ENCODE data around the gene WDR27. TPM values are rescaled to one million over a fixed set of nuclear protein-coding genes. Genes with fewer than 3 reads are reported as not detected.

WDR27 gene
- polyA plus RNA-seq, 2 of the 4 experiments (the other 2 are of a cell fraction) = 18.9 to 36.1 TPM

DNA sequence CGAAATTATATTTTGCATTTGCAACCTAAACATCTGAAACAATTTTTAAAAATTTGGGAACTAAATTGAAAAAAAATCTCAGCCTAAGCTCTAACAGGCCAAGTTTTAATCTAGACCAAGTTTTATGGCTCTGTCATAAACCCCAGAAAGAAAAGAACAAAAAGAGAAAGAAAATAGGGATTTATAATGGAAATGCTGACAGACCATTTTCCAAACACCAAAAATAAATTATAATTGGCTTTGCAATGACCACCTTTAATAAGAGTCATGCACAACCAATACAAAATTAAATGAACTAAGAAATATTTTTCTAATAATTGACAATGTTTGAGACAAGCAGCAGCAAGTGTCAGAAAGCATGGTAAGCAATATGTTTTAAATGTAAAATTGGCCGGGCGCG is 72.6 kb downstream of the WDR27 start:
- Histone ChIP-seq H3K4me1 (no peaks in the 10 kb centered on the region), H3K4me3 (no peak overlapping the region), H3K9me3 (no peaks in the 10 kb centered on the region), H3K4me2 (no peak overlapping the region), H3K27ac (no peak overlapping the region)
- 70% methylated on average over 4 of the region's 4 CpGs for WGBS (ENCODE audit: missing lambda C conversion rate)
- TF ChIP-seq, protein P1, sequence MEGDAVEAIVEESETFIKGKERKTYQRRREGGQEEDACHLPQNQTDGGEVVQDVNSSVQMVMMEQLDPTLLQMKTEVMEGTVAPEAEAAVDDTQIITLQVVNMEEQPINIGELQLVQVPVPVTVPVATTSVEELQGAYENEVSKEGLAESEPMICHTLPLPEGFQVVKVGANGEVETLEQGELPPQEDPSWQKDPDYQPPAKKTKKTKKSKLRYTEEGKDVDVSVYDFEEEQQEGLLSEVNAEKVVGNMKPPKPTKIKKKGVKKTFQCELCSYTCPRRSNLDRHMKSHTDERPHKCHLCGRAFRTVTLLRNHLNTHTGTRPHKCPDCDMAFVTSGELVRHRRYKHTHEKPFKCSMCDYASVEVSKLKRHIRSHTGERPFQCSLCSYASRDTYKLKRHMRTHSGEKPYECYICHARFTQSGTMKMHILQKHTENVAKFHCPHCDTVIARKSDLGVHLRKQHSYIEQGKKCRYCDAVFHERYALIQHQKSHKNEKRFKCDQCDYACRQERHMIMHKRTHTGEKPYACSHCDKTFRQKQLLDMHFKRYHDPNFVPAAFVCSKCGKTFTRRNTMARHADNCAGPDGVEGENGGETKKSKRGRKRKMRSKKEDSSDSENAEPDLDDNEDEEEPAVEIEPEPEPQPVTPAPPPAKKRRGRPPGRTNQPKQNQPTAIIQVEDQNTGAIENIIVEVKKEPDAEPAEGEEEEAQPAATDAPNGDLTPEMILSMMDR (IDR thresholded peaks at IDR 0.05) = no peak
- TF ChIP-seq, protein P2, sequence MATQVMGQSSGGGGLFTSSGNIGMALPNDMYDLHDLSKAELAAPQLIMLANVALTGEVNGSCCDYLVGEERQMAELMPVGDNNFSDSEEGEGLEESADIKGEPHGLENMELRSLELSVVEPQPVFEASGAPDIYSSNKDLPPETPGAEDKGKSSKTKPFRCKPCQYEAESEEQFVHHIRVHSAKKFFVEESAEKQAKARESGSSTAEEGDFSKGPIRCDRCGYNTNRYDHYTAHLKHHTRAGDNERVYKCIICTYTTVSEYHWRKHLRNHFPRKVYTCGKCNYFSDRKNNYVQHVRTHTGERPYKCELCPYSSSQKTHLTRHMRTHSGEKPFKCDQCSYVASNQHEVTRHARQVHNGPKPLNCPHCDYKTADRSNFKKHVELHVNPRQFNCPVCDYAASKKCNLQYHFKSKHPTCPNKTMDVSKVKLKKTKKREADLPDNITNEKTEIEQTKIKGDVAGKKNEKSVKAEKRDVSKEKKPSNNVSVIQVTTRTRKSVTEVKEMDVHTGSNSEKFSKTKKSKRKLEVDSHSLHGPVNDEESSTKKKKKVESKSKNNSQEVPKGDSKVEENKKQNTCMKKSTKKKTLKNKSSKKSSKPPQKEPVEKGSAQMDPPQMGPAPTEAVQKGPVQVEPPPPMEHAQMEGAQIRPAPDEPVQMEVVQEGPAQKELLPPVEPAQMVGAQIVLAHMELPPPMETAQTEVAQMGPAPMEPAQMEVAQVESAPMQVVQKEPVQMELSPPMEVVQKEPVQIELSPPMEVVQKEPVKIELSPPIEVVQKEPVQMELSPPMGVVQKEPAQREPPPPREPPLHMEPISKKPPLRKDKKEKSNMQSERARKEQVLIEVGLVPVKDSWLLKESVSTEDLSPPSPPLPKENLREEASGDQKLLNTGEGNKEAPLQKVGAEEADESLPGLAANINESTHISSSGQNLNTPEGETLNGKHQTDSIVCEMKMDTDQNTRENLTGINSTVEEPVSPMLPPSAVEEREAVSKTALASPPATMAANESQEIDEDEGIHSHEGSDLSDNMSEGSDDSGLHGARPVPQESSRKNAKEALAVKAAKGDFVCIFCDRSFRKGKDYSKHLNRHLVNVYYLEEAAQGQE (IDR thresholded peaks at IDR 0.05) = no peak
- TF ChIP-seq SREBF2 (IDR thresholded peaks at IDR 0.05) = no peak
- no peak for TF ChIP-seq EP300 (IDR thresholded peaks at IDR 0.05)
- no peak for TF ChIP-seq CBX2 (IDR thresholded peaks at IDR 0.05; ENCODE audit: borderline replicate concordance, low read depth)
- no peak for TF ChIP-seq HEYL (CRISPR knock-in tag; IDR thresholded peaks at IDR 0.05)
- TF ChIP-seq HDAC2 (IDR thresholded peaks at IDR 0.05) = no peak
- TF ChIP-seq POLR2A (IDR thresholded peaks at IDR 0.05; ENCODE audit: low read length) = no peak
- no peak for TF ChIP-seq HOXB5 (CRISPR knock-in tag; IDR thresholded peaks at IDR 0.05)
- DNase-seq (ENCODE audit: low read depth in 1 of 2, low spot score in 1 of 2) (no peak), ATAC-seq (no peak), FAIRE-seq (no peak)
- ChIA-PET CTCF (no interaction called here), POLR2A (no interaction called here)

DNA sequence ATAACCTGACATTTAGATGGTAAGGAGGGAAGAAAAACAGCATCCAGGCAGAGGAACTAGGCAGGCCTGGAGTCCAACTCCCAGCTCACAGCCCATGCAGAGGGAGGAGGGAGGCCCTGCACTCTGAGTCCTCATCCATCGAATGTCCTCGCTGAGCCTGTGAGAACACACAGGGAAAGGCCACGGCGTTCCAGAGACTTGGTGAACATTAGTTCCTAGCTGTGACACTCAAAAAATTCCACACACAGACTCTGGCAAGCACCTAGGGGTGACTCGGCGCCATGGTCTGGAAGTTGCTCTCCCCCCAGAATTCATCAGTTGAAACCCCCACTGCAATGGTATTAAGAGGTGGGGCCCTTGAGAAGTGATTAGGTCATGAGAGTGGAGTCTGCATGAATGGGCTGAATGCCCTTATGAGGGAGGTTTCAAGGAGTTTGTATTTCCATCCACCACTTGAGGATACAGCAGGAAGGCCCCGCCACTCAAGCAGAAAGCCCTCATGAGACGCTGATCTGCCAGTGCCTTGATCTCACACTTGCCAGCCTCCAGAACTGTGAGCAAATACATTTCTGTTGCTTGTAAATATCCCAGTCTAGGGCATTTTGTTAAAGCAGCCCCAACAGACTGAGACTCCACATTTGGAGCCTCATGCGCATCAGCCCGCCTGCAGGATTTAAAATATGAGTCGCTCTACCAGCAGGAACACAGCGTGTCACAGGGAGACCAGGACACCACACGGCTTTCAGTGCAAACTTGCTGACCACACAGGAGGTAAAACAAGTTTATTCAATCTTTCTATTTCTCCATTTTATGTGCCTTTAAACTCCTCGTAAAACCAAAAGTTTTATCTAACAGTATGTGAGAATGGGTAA is 73.9 kb downstream of the WDR27 start:
- TF ChIP-seq, protein P3, sequence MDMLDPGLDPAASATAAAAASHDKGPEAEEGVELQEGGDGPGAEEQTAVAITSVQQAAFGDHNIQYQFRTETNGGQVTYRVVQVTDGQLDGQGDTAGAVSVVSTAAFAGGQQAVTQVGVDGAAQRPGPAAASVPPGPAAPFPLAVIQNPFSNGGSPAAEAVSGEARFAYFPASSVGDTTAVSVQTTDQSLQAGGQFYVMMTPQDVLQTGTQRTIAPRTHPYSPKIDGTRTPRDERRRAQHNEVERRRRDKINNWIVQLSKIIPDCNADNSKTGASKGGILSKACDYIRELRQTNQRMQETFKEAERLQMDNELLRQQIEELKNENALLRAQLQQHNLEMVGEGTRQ (IDR thresholded peaks at IDR 0.05) = no peak
- TF ChIP-seq, protein P4, sequence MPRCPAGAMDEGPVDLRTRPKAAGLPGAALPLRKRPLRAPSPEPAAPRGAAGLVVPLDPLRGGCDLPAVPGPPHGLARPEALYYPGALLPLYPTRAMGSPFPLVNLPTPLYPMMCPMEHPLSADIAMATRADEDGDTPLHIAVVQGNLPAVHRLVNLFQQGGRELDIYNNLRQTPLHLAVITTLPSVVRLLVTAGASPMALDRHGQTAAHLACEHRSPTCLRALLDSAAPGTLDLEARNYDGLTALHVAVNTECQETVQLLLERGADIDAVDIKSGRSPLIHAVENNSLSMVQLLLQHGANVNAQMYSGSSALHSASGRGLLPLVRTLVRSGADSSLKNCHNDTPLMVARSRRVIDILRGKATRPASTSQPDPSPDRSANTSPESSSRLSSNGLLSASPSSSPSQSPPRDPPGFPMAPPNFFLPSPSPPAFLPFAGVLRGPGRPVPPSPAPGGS (IDR thresholded peaks at IDR 0.05) = no peak
- no peak overlapping the region for H3K27ac ChIP-seq
- no peaks in the 10 kb centered on the region for H3K4me1 ChIP-seq
- no peak overlapping the region for H3K4me3 ChIP-seq
- ATAC-seq (no peak), DNase-seq (ENCODE audit: low read depth in 1 of 2, low spot score in 1 of 2) (no peak), FAIRE-seq (no peak)
- WGBS (ENCODE audit: missing lambda C conversion rate) = 93% methylated on average over 10 of the region's 14 CpGs
- CTCF ChIA-PET = no interaction called here
- H3K4me2 ChIP-seq = no peak overlapping the region
- H3K9me3 ChIP-seq = no peaks in the 10 kb centered on the region
- POLR2A ChIA-PET = no interaction called here

DNA sequence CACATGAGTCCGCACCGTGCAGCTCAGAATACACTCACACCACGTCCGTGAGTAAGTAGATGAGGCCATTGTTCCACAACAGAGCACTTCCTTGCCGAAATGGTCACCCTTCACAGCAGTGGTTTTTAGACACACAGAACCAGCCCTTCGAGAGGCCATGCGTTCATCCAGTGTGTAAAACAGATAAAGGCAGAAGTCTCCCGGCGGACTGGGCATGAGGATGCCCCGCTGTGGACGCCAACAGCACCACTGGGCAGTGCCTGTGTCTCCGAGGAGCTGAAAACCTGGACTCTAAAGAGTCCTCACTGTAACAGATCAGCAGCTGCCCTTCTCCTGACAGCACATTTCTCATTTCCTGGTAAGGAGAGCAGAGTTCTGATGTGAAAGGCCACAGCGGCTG is 75.2 kb downstream of the WDR27 start:
- no peak for ATAC-seq
- ChIA-PET CTCF (no interaction called here), POLR2A (no interaction called here)
- no peak for DNase-seq (ENCODE audit: low read depth in 1 of 2, low spot score in 1 of 2)
- FAIRE-seq = no peak
- WGBS (ENCODE audit: missing lambda C conversion rate) = 93% methylated on average over 13 of the region's 13 CpGs
- Histone ChIP-seq H3K4me2 (no peak overlapping the region), H3K27ac (no peak overlapping the region), H3K4me3 (no peak overlapping the region), H3K4me1 (no peaks in the 10 kb centered on the region), H3K9me3 (no peaks in the 10 kb centered on the region)
- no peak for TF ChIP-seq MAFK (IDR thresholded peaks at IDR 0.05; ENCODE audit: partially characterized antibody)
- TF ChIP-seq EHMT2 (IDR thresholded peaks at IDR 0.05; ENCODE audit: low read depth) = no peak
- TF ChIP-seq CHD2 (IDR thresholded peaks at IDR 0.05; ENCODE audit: low read length, partially characterized antibody) = no peak
- TF ChIP-seq RARB (CRISPR knock-in tag; IDR thresholded peaks at IDR 0.05) = no peak
- TF ChIP-seq, protein P5, sequence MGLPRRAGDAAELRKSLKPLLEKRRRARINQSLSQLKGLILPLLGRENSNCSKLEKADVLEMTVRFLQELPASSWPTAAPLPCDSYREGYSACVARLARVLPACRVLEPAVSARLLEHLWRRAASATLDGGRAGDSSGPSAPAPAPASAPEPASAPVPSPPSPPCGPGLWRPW (IDR thresholded peaks at IDR 0.05) = no peak
- no peak for TF ChIP-seq HOXB13 (CRISPR knock-in tag; IDR thresholded peaks at IDR 0.05; ENCODE audit: low read depth)
